Left ventricle myocardium superior (tissue), 1 donor: ENCODE measurements around the gene MACROD2. TPM values are rescaled to one million over a fixed set of nuclear protein-coding genes. Genes with fewer than 3 reads are reported as not detected.
A peak's percentile ranks its signal among the peaks of the same experiment; 100 is the strongest.

Source experiments
- ATAC-seq: fragments of 200-7000 bp; cut with Tn5 transposase; one replicate; pipeline ENCODE4 v1.9.1; 2020; ENCODE audit warnings: mild to moderate bottlenecking, moderate library complexity
- DNase-seq: peaks from one replicate; pipeline ENCODE4 v3.0.0-alpha.2; 2020
- intact Hi-C: fragments of 100-400 bp; cut with micrococcal nuclease; formaldehyde crosslinking; loops from one replicate; pipeline ENCODE4 v1.11.0; 2022
- total RNA-seq: library from RNA; stranded (reverse); fragmentation: NEBNext Ultra II Directional; extraction: Animal tissue kit (Norgen Biotek cat#: 25700); gene quantifications from one replicate; pipeline ENCODE4 v1.2.1, GENCODE V29; 2021
- donor health status: DM: no; HTN: yes; CAD: no; lungs with severe emphysema.

MACROD2 gene
- total RNA-seq, 1 donor from 2014 or later: 3.5 TPM

DNA sequence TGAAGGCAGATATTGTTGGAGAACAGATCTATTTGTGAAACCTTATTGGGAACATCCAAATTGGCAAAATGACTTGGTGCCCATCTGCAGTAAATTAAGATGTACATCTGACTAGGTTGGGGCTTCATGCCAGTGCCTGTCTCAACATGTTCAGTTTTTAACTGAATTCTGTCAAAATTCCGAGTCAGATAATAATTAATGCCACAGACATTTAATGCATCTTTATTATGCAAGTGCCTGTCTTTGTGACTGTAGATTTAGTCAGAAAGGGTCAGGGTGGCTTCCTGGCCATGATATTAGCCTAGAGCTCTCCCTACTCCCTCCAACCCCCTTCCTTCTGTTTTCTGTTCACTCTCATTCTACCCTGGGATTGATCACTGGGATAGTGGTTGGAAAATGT is 541.4 kb downstream of the MACROD2 start:
- no peak for ATAC-seq
- intact Hi-C loops: no loop called here

DNA sequence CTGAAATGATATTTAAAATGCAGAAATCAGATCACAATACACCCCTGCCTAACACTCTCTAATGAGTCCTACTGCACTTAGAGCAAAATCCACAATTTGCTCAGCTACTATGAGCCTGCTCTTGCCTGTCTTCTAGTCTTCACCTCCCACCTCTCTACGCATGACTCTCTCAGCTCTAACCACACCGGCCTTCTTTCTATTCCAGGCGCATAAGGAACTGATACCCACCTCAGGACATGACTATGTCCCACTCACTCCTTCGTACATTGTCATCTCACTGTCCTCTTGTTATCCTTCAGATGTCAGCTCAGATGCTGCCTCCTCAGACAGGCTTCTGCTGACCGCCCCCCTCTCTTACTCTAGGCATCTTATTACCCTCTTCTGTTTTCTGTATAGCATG is 543.1 kb downstream of the MACROD2 start:
- DNase-seq (no peak), ATAC-seq (no peak)
- intact Hi-C loops: no loop called here

More for the DNA sequence above, 541.4 kb downstream of the MACROD2 start:
- DNase-seq: no peak

DNA sequence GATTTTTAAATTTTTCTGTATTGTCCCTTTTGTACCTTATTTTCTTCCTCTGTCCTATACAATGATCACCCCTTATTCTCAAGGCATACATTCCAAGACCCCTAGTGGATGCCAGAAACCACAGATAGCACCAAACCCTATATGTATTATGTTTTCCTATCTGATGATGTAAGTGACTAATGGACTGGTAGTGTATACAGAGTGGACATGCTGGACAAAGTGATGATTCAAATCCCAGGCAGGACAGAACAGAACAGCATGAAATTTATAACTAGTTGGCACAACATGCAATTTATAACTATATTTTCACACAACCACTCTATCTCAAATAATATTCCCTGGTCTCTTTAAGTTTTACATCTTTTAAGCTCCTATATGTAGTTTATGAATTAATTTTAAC is 547.7 kb downstream of the MACROD2 start:
- ATAC-seq (no peak), DNase-seq (no peak)
- intact Hi-C loops: no loop called here

DNA sequence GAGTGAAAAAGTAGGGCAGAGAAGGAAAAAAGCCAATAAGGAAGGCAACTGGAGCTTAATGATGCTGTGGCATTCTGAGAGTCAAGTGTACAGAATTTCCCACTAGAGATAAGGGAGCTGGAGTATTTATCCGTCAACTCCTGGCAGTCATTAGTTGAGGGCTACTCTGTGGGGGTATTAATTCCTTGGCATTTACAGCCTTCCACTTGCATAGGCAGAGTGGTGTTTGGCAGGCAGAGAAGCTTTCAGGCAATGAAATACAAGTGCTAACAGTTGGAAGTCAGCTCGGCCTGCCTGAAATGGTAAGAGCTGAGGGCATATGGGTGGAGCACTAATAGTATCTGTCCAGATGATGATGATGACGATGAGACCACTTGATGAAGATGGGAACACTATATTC is 549.4 kb downstream of the MACROD2 start:
- DNase-seq (no peak), ATAC-seq (no peak)
- intact Hi-C loops: no loop called here

DNA sequence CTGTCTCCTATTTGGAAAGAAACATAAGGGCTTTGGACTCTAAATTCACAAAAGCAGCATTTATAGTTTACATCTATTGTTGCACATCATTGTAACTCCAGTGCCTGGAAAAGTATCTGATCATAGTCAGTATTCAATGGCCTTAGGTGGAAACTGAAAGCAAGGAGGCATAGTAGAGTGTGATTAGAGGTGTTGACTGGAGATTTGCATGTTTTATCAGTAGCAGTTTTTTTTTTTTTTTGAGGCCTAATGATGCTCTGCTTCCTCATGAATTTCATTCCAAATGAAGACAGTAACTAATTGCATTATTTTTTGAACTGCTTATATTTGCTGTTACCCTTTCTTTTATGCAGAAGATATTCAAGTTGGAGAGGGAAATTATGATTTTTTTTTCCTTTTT is 555.3 kb downstream of the MACROD2 start:
- intact Hi-C loops: no loop called here
- ATAC-seq: no peak
- DNase-seq: no peak

DNA sequence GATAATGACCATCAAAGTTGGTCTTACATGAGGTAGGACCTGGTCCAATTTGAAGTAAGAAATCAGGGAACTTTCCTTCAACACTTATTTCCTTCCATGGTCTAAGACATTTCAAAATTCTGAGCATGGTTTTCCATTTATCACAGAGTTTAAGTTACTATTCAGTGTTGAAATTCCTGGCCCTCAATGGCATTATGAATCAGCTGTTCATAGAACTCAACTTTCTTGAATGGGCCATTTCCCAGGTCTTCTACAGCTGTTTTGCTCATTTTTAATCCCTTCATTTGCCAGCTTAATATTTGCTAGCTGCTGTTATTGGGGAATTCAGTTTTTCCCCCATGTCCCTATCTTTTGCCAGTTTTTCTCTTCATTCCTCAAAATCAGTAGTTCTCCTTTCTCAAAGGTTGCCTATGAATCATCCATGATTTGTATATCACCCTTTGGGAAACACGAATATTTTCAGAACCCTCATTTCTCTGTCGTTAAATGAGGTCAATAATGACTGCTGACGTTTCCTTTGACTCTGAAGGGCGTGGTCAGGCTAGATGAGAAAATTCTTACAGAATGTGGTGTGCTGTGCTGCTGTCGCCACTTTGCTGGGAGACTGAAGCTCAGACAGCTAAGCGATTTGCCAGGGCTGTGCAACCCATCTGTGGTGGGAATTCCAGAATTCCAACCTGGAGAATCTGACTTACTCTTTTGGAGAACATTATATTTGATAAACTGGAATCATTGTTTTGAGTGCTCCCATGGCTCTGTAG is 558.6 kb downstream of the MACROD2 start:
- DNase-seq: no peak

DNA sequence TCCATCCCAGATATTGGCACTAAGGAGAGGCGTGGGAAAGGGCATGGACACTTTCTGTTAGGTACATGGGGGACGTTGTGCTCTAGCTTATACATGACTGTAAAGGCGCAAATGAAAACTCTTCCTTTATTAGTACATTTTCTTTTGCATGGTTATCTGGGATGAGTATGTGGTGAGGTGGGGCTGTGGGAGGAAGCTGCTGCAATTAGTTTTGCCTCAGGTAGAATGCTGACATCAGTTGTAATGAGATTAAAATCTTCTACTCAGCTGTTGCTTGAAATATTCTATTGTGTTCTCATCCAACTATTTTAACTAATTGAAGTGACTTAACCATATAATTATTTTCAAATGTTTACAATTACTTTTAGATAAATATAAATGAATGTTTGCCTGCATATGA is 560.4 kb downstream of the MACROD2 start:
- intact Hi-C loops: no loop called here
- ATAC-seq (no peak), DNase-seq (no peak)

More for the DNA sequence above, 558.6 kb downstream of the MACROD2 start:
- intact Hi-C loops: no loop called here
- peak; percentile 52 for ATAC-seq

DNA sequence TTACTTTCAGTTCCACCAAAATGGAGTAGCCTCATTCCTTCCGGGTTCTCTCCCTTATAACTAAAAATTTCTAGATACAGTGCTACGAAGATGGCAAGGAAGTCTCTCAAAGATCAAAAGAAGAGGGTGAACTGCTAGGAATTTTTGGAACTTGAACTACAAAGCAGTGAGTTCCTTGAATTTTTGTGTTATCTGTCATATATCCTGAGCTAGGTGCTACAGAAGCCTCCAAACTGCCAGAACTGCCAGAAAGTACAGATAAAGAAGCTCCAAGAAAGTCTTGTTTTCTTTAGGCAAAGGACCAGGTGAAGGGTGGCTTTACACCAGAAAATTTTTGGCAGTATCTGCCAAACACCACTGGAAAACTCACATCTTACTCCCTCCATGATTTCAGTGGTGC is 560.9 kb downstream of the MACROD2 start:
- no peak for ATAC-seq
- intact Hi-C loops: no loop called here
- no peak for DNase-seq

DNA sequence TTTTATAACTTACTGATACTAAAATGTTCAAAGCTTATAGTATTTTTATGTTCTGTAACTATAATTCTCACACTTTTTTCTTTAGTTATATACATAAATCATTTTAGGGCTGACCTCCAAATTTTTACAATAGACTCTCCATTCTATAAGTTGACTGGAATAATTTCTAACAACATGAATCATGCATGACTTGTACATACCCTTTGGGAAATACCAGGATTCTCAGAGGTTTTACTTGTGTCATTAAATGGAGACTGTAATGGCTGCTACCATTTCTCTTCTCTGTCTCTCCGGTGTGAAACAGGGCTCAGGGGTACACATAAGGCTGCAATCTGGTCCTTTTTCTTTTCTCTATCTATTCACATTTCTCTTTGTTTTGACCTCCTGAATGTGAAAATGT is 564.3 kb downstream of the MACROD2 start:
- DNase-seq (no peak), ATAC-seq (no peak)
- intact Hi-C loops: no loop called here

DNA sequence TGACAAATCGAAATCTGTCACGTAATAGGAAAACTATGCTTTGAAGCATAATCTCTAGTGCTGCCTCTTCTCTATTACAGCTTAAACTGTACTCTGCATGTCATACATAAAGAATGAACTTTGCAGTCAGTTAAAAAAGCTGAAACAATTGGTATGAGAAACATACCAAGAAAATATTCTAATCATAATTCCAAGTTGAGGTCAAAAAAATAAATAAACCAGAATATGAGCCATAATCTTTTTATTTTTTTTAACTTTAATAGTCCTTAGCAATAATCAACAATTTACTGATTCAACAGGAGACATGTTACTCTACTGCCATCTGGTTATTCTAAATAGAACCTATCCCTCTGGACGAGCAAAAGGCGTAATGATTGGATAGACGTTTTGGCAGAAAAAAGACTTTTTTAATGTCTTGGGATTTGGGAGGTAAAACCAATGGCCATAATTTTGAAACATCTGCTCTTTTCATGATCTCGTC is 566.5 kb downstream of the MACROD2 start:
- ATAC-seq (no peak), DNase-seq (no peak)
- intact Hi-C loops: no loop called here

DNA sequence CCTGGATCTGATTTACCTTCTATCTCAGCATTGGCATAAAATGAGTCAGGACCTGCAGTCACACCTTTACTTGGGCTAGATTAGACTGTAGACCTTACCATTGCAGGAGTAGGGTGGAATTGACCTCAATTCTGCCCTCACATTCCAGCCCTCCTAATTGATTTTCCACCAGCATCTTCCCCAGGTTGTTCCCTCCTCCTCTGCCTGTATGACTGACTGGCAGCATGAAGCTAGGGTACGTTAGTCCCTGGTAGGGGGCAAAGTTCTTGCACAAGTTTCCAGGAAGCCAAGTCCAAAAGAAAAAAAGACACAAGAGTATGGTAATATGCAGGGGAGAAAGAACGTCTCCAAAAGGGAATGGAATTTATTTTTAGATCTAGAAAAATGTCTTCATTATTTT is 567.7 kb downstream of the MACROD2 start:
- no peak for ATAC-seq
- intact Hi-C loops: no loop called here
- no peak for DNase-seq

DNA sequence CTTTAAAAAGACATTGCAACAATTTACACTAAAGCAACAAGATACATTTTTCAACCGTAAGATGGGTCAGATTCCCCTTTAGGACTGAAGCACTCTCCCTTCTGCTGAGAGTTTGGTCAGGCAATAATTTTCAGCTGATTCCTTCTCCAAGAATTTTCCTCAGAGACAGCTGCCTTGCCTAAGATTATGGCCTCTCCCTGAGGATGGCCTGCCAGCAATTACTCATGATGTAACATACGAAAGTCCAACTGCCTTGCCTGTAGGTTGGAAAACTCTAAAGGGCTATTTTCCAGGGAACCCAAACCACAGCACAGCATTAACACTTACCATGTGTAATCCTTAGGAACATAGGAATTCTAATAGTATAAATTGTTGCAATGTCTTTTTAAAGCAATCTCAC is 571.2 kb downstream of the MACROD2 start:
- ATAC-seq (peak; percentile 18), DNase-seq (no peak)
- intact Hi-C loops: no loop called here

DNA sequence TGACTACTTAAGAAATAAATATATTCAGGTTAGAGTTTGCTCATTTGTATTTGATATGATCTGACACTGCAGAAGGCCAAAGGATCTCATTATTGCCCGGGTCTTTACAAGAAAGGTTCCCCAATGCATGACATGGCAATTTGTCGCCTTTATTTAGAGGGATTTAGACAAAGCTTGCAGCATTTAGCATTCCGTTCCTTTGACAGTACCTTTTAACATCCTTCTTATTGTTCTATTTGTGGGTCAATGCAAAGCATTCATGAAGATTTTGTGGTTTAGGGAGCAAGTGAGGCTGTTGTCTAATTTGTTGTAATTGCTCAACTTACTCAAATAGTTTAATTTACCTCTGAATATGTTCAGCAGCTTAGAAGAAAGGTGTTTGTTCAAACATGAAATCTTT is 572.9 kb downstream of the MACROD2 start:
- no peak for ATAC-seq
- DNase-seq: no peak
- intact Hi-C loops: no loop called here

DNA sequence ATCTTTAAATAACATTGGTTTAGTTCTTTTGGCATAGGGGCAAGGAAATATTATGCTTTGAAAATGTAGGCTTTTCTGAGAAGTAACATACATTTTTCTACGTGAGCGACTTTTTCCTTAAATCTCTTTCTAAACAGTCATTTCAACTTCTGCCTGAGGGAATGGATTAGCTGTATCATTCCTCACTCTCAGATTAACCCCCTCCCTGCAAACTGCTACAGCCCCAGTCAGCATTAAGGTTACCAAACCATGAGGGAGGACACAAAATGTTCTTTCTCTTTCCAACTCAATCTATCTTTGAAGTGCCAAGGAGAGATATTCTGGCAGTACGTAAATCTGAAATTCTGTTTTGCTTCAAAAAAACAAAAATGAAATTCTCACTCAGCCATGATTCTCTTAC is 573.4 kb downstream of the MACROD2 start:
- no peak for DNase-seq
- intact Hi-C loops: no loop called here
- ATAC-seq: no peak

DNA sequence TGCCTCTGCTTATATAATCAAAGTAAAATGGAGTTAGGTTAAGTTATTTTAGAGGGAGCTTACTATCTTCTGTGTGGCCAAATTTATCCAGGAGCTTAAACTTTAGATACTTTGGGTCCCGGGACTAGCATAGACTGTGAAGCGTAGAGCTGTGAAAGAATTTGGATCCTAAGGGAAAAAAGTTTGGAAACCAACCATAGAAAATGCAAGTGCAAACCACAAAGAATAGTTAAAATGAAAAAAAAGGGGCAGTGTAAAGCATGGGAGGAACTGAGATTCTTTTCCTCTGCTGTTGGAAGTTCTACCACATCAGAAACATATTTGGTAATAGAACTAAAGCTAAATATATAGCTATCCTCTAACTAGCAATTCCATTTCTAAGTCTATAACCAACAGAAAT is 574.3 kb downstream of the MACROD2 start:
- ATAC-seq (no peak), DNase-seq (no peak)
- intact Hi-C loops: no loop called here

DNA sequence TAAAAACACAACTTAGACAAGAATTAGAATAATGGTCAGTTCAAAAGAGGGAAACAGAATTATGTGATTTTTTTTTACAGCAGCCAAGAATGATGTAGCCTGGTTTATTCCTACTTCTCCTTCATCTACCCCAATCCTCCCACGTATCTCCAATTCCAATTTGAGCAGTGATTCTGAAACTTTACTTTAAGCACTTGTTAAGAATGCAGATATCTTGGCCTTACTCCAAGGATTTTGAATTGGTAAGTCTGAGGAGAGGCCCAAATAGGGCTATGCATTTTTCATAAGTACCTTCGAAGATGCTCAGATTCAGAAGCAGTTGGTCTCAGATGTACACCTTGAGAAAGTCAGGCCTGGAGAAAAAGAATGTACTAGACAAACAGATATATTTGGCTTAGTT is 575.5 kb downstream of the MACROD2 start:
- intact Hi-C loops: no loop called here
- DNase-seq: no peak
- no peak for ATAC-seq

DNA sequence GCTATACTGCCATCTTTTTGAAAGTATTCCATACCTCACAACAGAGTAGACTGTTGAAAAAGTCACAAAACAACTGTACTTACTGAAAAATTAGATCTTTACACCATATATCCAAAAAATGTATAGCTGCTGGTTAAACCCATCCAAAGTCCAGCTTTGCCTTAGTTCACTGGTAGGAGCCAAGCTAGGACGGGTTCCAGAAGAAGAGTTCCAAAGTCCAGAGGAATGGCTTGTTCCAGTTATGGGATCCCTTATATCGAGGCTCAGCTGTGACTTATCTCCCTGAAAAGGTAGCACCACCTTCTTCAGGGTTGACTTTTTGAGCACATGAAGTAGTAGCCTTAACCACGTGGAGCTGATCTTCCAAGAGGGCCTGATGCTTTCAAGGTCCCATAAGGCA is 578.4 kb downstream of the MACROD2 start:
- intact Hi-C loops: no loop called here
- DNase-seq (no peak), ATAC-seq (no peak)

DNA sequence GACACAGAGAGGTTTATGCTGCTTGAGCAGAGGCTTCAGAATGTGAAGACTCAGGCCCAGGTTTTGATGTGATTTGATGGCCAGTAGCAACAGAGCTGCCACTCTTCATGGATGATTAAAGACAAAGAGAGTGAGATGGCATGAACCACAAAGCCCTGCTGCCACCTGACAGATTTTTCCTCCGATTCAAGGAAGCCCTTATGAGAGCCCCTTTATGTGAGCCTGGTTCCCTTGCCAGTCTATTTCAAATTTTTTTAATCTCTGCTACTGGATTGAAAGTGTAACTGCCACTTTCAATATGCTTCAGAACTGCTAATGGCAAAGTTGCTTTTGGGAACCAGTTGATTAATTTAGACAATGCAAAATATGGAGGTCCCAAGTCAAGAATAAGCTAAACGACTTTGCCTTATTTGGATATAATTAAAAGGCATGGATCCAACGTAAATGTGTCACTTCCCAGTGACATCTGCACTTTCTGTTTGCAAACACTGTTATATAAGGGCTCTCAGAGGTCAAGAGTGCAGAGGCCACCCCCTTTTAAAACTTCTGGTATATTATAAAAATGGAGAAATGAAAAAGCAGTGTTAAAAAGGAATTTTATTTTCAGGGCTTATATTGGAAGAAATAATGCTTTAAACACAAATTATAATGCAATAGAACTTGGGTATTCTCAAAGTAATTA is 581.0 kb downstream of the MACROD2 start:
- DNase-seq (no peak), ATAC-seq (no peak)
- intact Hi-C loops: no loop called here

DNA sequence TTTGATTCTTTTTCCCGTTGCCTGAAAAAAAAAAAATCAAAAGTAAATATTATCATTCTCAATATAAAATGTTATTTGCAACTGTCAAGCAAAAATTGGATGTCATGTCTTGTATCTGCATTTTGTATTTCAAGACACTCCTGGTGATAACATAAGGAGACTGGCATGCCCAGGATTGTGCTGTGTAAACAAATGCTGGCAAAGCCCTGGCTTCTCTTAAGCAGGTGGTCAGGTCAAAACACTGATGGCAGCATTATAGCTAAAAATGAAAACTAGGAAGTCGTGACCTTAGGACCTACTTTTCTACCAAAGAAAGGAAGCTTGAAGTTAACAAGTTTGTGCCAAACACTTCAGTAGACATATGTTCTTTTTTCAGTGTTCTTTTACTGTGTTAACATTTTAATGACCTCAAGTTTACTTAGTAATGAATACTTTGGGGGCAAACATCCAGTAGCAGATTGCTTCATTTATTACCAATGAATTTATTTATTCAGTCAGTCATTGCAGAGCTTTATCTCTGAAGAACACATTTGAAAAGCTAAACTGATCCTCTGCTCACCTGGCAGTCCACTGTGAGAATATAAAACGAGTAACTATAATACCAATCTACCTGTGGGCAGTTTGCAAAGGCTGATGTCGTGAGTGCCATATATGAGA is 585.2 kb downstream of the MACROD2 start:
- ATAC-seq: no peak
- DNase-seq: no peak
- intact Hi-C loops: no loop called here

DNA sequence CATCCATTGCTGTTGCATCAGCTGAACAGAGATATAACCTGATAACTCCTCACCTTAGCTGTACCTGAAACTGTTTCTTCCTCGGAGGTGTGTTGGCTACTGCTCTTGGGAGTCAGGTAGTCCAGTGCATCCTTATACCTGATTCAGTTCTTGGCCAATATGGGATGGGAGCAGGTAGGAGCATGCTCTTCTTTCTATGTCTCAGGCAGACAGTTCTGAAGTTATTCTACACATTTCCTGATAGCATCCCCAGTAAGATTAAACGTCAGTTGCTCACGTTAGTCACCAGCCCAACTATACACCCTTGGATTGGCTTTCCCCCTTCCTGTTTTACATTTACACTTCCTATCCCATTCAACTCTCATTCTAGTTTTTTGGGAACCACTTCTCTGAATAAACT is 586.4 kb downstream of the MACROD2 start:
- intact Hi-C loops: no loop called here
- DNase-seq (no peak), ATAC-seq (no peak)
